SH-SY5Y (cell line): ENCODE results near the gene NFATC2.

Source experiments
- GATA2 ChIP-seq: IDR thresholded peaks from 2 replicates; pipeline ENCODE4 v1.6.1; 2011; ENCODE audit warnings: mild to moderate bottlenecking, low read depth, low read length
- GATA3 ChIP-seq: IDR thresholded peaks from 2 replicates; pipeline ENCODE4 v1.6.1; 2011; ENCODE audit warnings: low read depth, mild to moderate bottlenecking, low read length, moderate library complexity

Gene NFATC2

DNA sequence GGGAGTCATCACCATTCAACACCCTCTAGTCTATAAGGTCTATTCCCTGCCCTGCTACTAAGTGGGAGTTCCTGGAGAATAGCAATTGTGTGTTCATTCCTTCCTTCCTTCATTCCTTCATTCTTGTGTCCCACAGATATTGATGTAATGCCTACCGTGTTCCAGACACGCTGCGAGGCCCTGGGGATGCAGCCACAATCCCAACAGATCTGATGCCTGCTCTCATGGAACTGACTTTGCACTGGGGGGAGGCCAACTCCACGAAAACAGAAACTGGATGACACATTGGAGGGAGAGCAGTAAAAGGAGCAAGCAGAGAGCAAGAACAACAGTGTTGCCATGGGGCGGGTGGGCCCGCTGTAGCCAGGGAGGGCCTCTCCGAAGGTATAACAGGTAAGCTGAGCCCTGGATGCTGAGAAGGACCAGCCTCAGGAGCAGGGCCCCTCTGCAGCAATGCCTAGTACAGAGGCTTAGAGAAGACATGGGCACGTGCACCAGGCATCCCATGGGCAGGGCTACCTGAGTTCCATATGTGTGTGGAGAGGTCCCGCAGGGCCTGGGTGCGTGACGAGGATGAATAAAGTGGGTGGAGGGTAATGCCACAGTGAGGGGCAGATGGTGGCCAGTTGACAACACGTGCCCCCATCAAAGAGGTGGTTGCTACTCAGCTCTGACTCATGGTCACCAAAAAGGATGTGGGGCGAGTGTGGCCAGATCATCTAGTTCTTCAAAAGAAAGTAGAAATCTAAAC lies 173.9 kb downstream of the NFATC2 start:
- TF ChIP-seq GATA2: no peak
- no peak for TF ChIP-seq GATA3

GRCh38 chr20:51366155-51366886 lies 176.2 kb downstream of the NFATC2 start:
- no peak for TF ChIP-seq GATA2
- TF ChIP-seq GATA3: no peak

- TF ChIP-seq GATA2: no peak
- no peak for TF ChIP-seq GATA3
These were observed 176.8 kb downstream of the NFATC2 start for GRCh38 chr20:51365670-51366069.

DNA sequence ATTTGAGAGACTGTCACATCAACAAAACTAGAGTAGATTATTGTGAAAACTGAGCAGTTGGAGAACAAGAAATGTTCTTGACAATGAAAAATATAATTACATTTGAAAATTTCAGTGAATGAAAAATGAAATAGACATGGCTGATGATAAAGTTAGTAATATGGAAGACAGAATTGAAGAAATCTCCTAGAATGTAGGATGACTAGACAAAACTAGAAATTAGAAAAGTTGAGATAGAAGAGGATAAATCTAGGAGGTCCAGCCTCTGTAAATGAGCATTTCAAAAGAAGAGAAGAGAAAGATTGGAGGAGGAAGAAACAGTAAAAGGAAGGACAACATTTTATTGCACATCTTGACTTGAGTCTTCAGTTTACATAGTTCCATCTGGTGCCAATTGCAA lies 178.7 kb downstream of the NFATC2 start:
- TF ChIP-seq GATA2 (no peak), GATA3 (no peak)

DNA sequence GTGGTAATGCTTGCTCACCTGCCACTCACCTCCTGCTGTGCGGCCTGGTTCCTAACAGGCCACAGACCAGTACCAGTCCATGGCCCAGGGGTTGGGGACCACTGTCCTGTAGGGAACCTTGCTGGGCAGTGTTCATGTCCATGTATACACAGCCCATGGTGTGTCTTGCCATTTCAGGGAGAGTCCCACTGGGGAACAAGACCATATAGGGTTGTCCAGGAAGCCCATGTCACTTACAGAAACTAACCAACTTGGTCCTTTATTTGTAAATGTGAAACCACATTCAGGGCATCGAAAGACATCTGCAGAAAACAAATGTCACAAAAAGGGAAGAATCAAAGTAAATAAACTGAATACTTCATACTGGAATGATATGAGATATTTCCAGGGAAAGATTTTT lies 179.1 kb downstream of the NFATC2 start:
- TF ChIP-seq GATA3 (no peak), GATA2 (no peak)

- TF ChIP-seq GATA3 (no peak), GATA2 (no peak)
These were observed 180.3 kb downstream of the NFATC2 start for GRCh38 chr20:51362254-51362653.

GRCh38 chr20:51361258-51361657 lies 181.3 kb downstream of the NFATC2 start:
- TF ChIP-seq GATA3 (no peak), GATA2 (no peak)

DNA sequence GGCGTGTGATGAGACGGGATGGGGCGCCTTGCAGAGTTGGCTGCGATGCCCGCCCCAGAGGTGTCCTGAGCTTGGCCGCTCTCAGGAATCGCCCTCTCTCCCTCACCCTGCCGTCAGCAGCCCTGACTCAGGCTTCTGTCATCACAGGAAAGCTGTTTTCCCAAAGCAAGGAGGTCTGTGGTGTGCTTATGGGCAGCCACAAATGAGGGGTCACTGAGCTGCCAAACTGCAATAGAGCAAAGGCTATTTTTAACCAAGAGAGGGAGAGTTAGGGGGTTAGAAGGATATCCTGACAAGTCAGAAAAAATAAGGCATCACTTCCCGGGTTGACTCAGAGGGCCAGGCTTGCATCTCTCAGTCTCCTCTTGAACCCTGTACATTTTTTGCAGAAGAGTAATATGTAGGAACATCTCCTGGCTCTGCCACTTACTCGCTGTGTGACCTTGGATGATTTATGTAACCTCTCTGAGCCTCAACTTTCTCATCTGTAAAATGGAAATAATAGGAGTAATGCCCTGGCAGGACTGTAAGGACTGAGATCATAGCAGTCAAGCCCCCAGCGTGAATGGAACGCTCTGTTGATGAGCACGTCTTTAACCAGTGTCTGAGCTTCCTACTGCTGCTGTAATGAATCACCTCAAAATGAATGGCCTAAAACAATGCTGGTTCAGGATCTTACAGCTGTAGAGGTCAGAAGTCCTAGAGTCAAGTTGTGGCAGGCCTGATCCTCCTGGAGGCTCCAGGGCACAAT lies 181.9 kb downstream of the NFATC2 start:
- no peak for TF ChIP-seq GATA3
- no peak for TF ChIP-seq GATA2

DNA sequence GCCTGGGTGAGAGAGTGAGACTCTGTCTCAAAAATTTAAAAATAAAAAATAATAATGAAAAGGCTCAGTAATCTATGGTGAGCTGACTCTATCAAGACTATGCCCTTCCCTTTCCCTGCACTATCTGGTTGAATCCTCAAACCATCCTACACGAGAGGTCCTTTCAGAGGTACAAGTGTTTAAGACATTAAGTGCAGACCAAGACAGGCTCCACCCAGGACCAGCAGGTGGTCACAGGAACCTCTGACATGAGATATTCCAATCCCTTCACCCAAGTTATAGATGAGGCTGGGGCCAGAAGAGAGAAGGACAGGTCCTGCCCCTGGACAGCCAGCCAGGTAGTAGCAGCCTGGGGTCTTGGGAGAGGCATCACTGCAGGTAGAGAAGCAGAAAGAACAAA lies 182.6 kb downstream of the NFATC2 start:
- no peak for TF ChIP-seq GATA3
- TF ChIP-seq GATA2: no peak

DNA sequence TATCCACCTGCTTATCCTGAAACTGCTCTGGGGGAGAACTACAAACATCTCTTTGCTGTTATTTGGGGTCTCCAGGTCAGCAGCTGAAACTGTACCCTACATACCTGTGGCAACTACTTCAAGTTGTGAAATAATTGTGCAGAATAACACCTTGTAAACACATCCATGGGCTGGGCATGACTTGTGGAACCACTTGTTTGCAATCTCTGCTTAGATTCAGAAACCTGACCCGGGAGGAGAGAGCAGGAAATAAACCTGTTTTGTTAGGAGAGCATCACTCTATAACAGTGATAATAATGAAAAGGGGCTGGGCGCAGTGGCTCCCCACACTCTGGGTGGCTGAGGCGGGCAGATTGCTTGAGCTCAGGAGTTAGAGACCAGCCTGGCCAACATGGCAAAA lies 183.1 kb downstream of the NFATC2 start:
- TF ChIP-seq GATA3: no peak
- no peak for TF ChIP-seq GATA2

GRCh38 chr20:51358032-51358724 lies 184.3 kb downstream of the NFATC2 start:
- TF ChIP-seq GATA2 (no peak), GATA3 (no peak)

GRCh38 chr20:51357543-51357942 lies 185.0 kb downstream of the NFATC2 start:
- no peak for TF ChIP-seq GATA2

GRCh38 chr20:51356871-51357270 lies 185.6 kb downstream of the NFATC2 start:
- TF ChIP-seq GATA3: no peak
- TF ChIP-seq GATA2: no peak

DNA sequence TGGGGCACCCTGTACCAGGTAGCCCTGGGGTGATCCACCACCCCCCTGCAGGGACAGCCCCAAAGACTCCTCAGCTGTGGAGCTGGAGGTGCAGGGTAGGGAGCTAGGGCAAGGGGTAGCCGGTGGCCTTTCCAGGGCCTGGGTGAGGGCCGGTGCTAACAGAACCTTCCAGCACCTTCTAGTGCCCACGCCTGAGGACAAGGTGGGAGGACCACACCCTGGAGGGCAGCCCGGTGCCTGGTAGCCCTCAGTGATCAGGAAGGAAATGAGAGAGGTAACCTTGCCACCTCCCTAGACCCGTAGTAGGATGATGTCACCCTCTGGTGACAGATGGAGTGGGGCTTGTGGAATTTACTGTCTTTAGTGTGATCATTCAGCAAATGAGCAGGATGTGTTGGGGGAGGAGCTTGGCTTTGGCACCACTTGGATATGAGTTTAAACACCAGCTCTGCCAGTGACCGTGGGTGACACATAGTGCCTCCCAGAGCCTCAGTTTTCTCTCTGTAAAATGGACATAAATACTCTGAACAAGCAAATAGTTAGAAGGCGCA lies 187.7 kb downstream of the NFATC2 start:
- TF ChIP-seq GATA3 (no peak), GATA2 (no peak)
